Measurements from ENCODE around the gene NTSR1.

NTSR1 gene

GRCh38 chr20:62772103-62772611 lies 63.5 kb downstream of the NTSR1 start:
- no peak for DNase-seq (ENCODE audit: low read depth)

DNA sequence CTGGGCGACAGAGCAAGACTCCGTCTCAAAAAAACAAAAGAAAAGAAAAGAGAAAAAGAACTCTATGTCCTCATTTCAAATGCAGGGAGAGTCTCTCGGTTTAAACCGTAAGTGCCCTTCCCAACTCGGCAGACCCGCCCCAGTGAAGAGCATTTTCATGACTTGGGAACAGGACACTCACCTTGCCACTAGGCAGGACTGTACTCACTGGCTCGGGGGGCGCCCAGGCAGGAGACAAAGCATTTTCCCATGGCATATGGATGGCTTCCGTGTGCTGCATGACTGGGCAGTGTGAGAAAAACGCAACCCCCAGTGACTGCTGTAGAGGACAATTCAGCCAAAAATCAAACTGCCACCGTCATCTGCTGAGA lies 64.0 kb downstream of the NTSR1 start:
- no peak for DNase-seq (ENCODE audit: low read depth)

- no peak for DNase-seq (ENCODE audit: low read depth)
Observed at GRCh38 chr20:62772990-62773844, 64.6 kb downstream of the NTSR1 start.

- DNase-seq (ENCODE audit: low read depth): no peak
Observed at GRCh38 chr20:62773845-62774714, 65.4 kb downstream of the NTSR1 start.

- no peak for DNase-seq (ENCODE audit: low read depth)
Observed at GRCh38 chr20:62774762-62775161, 66.1 kb downstream of the NTSR1 start.

- no peak for DNase-seq (ENCODE audit: low read depth)
Observed at GRCh38 chr20:62775206-62775605, 66.6 kb downstream of the NTSR1 start.

DNA sequence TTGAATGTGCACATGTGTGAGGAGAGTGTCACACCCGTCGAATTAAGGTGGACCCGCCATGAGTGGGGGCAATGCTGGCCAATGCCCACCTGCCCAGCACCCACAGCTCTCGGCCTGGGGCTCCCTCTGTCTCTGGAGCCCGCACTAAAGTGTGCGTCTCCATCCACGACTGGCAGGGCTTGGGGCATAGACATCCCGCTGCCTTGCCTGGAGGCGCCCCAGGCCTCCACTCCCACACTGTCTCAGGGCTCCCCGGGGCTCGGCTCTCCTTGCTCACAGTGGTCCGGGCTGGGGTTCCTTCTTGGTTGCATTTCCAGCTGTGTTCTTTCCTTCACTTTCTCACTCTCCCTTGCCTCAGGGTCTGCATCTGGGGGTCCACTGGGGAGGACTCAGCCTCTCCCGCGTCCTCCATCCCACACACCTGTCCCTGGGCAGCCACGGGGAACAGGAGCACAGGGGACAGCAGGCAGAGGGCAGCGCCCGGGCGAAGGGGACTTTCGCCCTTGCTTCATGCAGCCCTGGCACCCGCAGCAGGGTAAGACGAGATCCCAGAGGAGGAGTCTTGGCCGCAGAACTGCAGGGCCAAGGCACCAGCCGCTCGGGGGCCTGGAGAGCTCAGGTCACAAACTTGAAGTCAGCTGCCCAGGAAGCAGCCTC lies 67.5 kb downstream of the NTSR1 start:
- no peak for DNase-seq (ENCODE audit: low read depth)

DNA sequence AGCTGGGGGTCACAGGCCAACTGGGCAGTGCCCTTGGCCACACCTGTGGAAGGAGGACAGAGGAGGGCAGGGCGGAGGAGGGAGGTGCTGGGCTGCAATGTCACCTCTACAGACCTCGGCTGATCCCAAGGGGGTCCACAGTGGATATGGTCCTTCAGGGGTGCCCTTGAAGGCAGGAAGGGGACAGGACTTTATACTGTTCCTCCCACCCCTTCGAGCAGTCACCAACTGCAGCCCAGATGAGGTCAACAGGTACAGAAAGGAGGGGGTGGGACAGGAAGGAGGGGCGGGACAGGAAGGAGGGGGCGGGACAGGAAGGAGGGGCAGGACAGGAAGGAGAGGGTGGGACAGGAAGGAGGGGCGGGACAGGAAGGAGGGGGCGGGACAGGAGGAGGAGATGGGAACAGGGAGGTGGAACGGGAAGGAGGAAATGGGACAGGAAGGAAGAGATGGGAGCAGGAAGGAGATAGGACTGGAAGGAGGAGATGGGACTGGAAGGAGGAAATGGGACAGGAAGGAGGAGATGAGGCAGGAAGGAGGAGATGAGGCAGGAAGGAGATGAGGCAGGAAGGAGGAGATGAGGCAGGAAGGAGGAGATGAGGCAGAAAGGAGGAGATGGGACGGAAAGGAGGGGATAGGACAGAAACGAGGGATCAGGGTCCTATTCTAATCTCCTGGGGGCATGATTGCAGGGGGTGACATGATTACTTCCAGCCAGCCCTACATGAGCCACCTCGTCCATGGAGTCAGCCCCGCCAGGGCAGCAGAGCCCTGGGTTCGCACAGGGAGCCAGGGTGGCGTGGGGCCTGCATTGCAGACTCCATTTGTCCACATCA lies 68.3 kb downstream of the NTSR1 start:
- peak; percentile 61 for DNase-seq (ENCODE audit: low read depth)

DNA sequence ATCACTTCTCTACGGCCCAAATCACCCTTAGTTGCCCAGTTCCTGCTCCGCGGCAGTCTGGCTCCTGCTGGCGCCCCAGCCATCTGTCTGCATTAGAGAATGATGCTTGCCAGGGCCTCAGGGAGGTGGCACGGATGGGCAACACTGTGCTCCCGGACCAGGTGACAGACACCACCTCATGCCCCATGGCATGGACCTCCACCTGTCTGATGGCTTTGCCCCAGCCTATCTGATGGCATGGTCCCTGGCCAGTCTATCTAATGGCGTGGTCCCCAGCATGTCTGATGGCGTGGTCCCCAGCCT lies 68.8 kb downstream of the NTSR1 start:
- DNase-seq (ENCODE audit: low read depth): no peak

DNA sequence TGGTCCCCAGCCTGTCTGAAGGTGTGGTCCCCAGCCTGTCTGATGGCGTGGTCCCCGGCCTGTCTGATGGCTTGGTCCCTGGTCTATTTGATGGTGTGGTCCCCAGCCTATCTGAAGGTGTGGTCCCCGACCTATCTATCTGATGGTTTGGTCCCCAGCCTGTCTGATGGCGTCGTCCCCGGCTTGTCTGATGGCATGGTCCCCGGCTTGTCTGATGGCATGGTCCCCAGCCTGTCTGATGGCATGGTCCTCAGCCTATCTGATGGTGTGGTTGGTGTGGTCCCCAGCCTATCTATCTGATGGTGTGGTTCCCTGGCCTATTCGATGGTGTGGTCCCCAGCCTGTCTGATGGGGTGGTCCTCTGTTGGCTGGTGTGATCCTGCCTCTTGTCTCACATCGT lies 69.4 kb downstream of the NTSR1 start:
- no peak for DNase-seq (ENCODE audit: low read depth)

GRCh38 chr20:62778601-62779416 lies 70.2 kb downstream of the NTSR1 start:
- no peak for DNase-seq (ENCODE audit: low read depth)

DNA sequence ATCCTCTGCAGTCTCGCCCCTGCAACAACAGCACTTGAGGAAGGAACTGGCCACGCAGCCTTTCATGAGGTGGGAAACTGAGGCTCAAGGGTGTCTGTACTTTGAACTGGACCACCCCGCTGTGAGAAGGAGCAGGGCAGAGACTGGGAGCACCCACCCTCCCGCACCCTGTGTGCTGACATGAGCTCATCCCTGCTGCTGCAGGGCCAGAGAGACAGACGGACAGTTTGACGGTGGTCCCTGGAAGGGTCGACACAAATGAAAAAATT lies 70.7 kb downstream of the NTSR1 start:
- DNase-seq (ENCODE audit: low read depth): no peak

GRCh38 chr20:62780204-62780603 lies 71.6 kb downstream of the NTSR1 start:
- DNase-seq (ENCODE audit: low read depth): no peak

DNA sequence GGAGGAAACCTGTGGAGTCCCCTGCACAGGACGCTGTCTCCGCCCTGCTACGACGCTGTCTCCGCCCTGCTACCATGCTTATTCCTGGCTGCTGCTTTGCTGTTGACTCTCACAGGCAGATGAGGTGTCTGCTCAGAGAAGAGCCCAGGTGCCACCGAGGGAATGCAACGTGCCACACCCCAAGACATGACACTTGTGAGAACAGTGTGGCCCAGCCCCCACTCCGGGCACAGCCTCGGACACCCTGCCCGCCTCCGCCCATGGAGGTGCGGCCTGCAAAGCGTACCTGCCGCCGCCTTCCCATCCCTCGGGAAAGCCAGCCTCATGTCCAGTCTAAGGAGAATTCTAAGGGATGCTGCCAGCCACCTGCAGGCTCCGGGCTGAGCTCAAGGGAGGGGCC lies 72.1 kb downstream of the NTSR1 start:
- DNase-seq (ENCODE audit: low read depth): no peak

DNA sequence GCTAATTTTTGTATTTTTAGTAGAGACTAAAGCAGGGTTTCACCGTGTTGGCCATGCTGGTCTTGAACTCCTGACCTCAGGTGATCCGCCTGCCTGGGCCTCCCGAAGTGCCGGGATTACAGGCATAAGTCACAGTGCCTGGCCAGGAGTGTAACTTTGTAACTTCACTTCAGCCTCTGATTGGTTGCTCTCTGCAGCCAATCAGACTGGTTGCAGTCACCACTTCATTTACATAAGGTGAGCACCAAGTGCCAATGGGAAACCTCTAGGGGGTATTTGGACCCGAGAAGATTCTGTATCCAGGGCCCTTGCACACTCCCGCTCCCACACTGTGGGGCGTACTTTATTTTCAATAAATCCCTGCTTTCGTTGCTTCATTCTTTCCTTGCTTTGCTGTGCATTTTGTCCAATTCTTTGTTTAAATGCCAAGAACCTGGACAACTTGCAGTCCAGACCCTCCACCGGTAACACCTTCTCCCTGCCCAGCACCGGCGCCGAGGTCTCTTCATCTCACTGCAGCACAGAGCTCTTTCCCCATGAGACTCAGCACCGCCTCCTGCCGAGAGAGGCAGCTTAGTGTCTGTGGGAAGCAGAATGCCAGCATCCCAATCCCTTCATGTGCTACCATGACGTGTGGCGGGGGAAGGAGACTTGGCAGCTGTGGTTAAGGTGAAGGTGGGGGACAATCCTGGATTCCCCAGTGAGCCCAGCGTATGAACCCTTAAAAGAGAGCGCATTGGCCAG lies 73.7 kb downstream of the NTSR1 start:
- DNase-seq (ENCODE audit: low read depth): no peak

- DNase-seq (ENCODE audit: low read depth): no peak
Observed at GRCh38 chr20:62782893-62783278, 74.2 kb downstream of the NTSR1 start.

DNA sequence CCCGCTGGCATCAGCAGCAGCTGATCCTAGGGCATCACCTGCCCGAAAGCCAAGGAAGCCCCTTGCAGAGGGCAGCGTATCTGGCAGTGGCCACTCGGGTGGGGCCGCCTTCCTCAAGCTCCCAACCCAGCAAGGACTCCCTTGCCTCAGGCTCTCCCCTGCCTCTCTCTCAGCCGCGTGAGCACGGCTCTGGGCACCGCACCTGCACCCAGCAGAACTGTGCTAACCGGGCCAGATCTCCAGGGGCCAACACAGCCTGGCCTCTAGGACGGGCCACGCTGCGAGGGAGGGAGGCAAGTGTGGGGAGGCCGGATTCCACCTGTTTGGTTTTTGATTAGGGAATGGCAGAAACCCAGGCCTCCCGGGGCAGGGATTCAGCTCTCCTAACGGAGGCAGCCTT lies 75.9 kb downstream of the NTSR1 start:
- no peak for DNase-seq (ENCODE audit: low read depth)

DNA sequence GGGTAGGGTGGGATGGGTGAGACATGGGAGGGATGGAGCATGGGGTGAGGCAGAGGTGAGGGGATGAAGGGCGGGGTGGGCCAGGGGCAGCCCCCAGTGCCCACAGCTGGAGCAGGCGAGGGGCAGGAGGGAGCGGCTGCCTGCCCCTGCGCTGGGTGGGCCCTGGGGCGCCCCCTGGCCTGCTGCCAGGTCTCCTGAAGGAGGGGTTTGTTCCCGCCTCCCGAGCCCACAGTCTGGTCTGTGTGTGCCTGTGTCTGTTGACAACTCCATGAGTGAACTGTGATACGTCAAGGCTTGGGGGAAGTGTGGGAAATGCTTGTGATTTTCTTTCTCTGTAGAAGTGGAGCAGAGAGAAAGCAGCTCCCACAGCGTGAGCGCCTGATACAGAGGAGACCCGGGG lies 76.8 kb downstream of the NTSR1 start:
- no peak for DNase-seq (ENCODE audit: low read depth)

- DNase-seq (ENCODE audit: low read depth): no peak
Observed at GRCh38 chr20:62786157-62786556, 77.5 kb downstream of the NTSR1 start.

DNA sequence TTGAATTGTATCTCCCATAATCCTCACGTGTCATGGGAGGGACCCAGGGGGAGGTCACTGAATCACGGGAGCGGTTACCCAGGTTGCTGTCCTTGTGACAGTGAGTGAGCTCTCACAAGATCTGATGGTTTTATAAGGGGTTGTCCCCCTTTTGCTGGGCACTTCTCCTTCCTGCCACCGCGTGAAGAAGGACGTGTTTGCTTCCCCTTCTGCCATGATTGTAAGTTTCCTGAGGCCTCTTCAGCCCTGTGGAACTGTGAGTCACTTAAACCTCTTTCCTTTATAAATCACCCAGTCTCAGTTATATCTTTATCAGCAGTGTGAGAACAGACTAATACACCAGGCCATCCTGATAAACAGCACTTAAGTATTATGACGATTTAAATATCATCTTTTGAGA lies 78.7 kb downstream of the NTSR1 start:
- DNase-seq (ENCODE audit: low read depth): no peak

DNA sequence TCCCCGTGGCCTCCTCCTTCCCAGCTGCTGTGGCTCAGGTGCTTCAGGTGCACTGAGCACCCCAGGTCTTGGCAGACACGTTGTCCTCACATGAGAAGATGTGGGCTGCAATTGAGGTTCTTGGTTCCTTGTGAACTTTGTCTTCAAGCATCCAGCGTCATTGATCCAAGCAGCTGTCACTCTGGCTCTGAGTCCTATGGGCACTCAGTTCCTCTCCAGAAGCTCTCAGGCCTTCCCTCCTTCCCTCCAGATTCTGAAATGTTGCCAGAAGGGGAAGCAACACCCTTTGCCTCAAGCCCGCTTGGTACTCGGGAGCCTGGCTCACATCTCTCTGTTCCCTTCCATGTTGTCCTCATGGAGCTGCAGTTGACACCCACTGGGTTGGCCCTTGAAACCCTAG lies 79.2 kb downstream of the NTSR1 start:
- DNase-seq (ENCODE audit: low read depth): no peak
